ENCODE results near the gene NME7.

DNA sequence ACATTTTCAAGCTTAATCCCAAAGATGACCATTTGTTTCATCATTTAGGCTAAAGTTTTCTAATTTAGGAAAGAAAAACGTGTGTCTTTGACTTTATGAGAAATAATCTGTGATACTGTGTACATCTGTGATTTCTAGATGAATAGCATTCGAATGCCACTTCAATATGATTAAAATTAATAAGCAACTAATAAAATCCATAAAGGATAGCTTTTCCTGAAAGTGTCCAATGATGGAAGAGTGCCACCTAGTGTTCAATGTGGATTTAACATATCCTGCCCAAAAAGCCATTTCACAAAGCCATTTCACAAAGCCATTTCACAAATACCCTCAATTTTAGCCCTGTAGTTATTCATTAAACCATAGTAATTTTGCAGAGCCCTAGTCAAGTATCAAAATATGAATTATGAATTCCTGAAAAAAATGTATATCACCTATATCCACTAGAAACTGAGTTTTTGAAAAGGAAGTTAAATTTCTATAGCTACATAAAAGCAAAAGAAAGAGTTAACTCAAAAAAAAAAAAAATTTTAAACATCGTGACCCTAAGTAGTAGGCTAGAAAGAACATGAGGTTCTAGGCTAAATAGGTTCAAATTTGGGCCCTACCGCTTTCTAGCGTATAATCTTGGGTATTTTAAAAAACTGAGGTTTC lies 19.1 kb downstream of the NME7 start:
- TF ChIP-seq POLR2A (IDR thresholded peaks at IDR 0.05; ENCODE audit: low read depth, low read length) (no peak), POLR2AphosphoS5 (IDR thresholded peaks at IDR 0.05; ENCODE audit: low read depth, low read length) (no peak), TAF1 (IDR thresholded peaks at IDR 0.05; ENCODE audit: low read depth, low read length) (no peak), SPI1 (IDR thresholded peaks at IDR 0.05; ENCODE audit: low read depth, low read length) (no peak), POU2F2 (IDR thresholded peaks at IDR 0.05; ENCODE audit: low read depth, low read length) (no peak)
